Right lobe of liver (tissue), 4 donors: ENCODE measurements around the gene BCL2L14.

ENCODE experiments used
- CTCF ChIP-seq, 4 donors: fragments of 200-600 bp in 3 of 4; fragments of 450-650 bp in 1 of 4; IDR thresholded peaks; one replicate each; pipeline versions ENCODE4 v1.5.1 to v1.8.0; 2016 to 2022; ENCODE audit warnings: antibody characterized with exemption in 4 of 4, mild to moderate bottlenecking in 2 of 4
- POLR2A ChIP-seq: fragments of 450-650 bp; IDR thresholded peaks from one replicate; pipeline ENCODE4 v1.6.1; 2017; ENCODE audit warnings: antibody characterized with exemption, mild to moderate bottlenecking
- donor health status: DM: no; HTN: no; CAD: no.
- donor health status: DM: no; HTN: no; CAD: no.
- donor health status: DM: no; HTN: yes; CAD: no.

GRCh38 chr12:12108441-12109058 lies 37.8 kb downstream of the BCL2L14 start:
- TF ChIP-seq CTCF (IDR thresholded peaks at IDR 0.05): no peak
- TF ChIP-seq POLR2A: no peak
